Embryonic facial prominence (tissue), 1 donor: ENCODE results near the gene WDR19.
"Not testable (repeated sequence)": the region's sequence is repeated elsewhere in the genome, so short reads cannot be mapped to it uniquely, and the experiment has no call there.

Experiments
- DNase-seq: peaks from one replicate; pipeline ENCODE4 v3.0.0-alpha.2; 2016; ENCODE audit errors: extremely low spot score

Gene WDR19

DNA sequence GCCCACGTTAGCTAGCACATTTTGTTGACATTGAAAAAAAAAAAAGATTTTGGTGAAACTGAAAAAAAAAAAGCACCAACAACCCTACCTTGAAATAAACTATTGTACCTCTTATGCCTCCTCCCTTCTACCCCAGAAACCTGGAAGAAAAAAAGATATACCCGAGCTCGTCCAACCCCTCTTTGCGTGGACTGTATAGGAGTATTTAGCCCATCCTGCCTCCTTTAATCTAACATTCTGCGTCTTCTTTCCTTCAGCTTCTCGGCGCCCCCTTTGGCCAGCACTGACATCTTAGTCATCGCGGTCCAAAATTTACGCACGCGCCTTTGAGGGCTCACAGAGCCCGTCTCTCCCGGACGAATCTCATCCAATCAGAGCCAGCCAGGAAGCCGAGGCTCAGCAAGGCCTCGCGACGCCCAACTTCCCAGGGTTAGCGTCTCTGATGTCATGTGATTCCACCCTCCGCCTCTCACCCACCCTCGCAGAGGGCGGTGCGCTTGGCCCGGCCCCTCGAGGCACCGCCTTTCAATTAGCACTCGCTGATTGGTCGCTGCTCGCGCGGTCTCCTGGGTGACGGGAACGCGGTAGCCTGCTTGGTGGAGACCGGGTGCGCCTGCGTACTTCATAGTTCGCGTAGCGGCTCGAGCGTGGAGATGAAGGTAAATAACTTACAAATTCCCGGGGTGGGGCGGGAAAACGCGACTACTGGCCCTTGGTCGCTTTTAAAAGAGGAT, at the start of gene WDR19:
WDR19 (plus strand) TSS at position 625 of the 734 bp plus-strand sequence; CDS start at position 654, 29 bp downstream.
- DNase-seq = peak; percentile 99

GRCh38 chr4:39133623-39134022, 48.7 kb upstream of the WDR19 start:
- no peak for DNase-seq

GRCh38 chr4:39134683-39135306, 47.5 kb upstream of the WDR19 start:
- no peak for DNase-seq

GRCh38 chr4:39138227-39138626, 44.1 kb upstream of the WDR19 start:
- DNase-seq = not testable (repeated sequence)

- DNase-seq = no peak
Observed at GRCh38 chr4:39146211-39146610, 36.1 kb upstream of the WDR19 start.

DNA sequence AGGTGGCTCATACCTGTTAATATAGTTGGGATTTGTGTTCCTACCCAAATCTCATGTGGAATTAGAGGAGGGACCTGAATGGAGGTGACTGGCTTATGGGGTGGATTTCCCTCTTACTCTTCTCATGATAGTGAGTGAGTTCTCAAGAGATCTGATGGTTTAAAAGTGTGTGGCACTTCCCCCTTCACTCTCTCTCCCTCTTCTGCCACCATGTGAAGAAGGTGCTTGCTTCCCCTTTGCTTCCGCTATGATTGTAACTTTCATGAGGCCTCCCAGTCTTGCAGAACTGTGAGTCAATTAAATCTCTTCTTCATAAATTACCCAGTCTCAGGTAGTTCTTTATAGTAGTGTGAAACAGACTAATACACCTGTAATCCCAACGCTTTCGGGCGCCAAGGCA, 28.3 kb upstream of the WDR19 start:
- no peak for DNase-seq

GRCh38 chr4:39157520-39157919, 24.8 kb upstream of the WDR19 start:
- DNase-seq = no peak

- no peak for DNase-seq
Observed at GRCh38 chr4:39166177-39166576, 16.2 kb upstream of the WDR19 start.

- no peak for DNase-seq
Observed at GRCh38 chr4:39166669-39167068, 15.7 kb upstream of the WDR19 start.

GRCh38 chr4:39169426-39169825, 12.9 kb upstream of the WDR19 start:
- no peak for DNase-seq

GRCh38 chr4:39170301-39170700, 12.0 kb upstream of the WDR19 start:
- no peak for DNase-seq

- DNase-seq = no peak
Observed at GRCh38 chr4:39178706-39179105, 3.6 kb upstream of the WDR19 start.

GRCh38 chr4:39179681-39180080, 2.6 kb upstream of the WDR19 start:
- no peak for DNase-seq

DNA sequence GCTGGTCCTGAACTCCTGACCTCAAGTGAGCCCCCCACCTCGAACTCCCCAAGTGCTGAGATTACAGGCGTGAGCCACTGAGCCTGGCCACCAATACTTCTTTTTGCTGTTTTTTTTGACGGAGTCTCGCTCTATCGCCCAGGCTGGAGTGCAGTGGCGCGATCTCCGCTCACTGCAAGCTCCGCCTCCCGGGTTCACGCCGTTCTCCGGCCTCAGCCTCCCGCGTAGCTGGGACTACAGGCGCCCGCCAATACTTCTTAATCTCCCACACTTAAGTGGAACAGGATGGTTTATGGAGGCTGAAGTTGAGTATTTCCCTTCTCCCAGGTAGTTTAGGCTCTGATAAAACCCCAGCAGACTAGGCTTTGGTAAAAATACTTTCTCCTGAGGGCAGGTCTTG, 1.7 kb upstream of the WDR19 start:
- DNase-seq = not testable (repeated sequence)

GRCh38 chr4:39181520-39181904, 817 bp upstream of the WDR19 start:
- no peak for DNase-seq

GRCh38 chr4:39201963-39202362, 19.6 kb downstream of the WDR19 start:
- no peak for DNase-seq

DNA sequence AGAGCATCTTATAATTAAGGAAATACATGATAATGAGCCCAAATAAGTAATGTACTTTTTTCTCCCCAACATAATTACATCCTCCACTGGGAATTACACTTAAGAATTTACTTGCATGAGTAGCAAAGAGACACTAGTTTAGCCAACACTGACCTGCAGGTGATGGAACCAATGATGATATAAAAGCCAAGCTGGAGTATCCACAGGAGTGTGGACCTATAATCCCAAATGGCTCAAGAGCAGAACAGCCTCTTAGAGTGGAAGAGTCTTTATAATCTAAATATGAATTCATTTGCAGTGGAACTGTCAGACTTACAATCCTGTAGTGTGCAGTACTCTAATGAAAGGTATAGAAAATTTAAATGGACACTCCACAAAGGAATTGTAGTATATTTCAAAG, 22.2 kb downstream of the WDR19 start:
- no peak for DNase-seq

DNA sequence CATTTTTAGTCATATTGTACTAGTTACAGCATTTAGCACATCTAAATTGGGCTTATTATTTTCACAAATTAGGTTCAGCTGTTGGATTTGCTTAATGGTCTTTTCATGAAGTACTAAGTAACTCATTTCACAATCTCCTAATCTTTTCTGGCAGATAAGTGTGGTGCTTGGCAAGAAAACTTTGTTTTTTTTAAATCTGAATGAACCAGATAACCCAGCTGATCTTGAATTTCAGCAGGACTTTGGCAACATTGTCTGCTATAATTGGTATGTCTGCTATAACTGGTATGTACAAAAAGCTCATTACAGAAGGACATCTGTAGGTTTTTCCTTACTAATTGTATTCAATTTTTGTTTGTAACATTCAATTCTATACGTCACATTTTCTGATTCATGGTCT, 22.7 kb downstream of the WDR19 start:
- DNase-seq = no peak

DNA sequence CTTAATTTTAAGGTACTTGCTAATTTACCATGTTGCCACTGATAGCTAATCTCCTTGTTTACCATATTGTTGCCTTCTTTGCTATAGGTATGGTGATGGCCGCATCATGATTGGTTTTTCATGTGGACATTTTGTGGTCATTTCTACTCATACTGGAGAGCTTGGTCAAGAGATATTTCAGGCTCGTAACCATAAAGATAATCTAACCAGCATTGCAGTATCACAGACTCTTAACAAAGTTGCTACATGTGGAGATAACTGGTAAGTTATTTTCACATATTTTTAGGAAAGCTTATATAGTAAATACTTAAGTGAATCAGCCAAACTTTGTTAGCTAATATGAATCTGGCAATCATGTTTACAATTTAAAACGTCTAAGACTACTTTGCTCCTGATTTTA, 23.1 kb downstream of the WDR19 start:
- no peak for DNase-seq

GRCh38 chr4:39227906-39228305, 45.6 kb downstream of the WDR19 start:
- DNase-seq = no peak

DNA sequence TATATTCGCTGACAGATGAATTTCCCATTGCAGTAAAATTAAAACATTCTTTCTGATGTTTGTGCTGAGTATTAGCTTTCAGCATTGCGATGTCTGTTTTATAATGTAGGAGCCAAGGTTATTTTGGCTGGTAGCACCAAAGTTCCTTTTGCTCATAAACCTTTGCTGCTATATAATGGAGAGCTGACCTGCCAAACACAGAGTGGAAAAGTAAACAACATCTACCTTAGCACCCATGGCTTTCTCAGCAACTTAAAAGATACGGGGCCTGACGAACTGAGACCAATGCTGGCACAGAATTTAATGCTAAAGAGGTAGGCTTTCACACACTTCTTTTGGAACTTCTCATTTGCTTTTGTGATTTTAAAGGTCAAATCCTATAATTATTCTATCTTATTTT, 46.0 kb downstream of the WDR19 start:
- no peak for DNase-seq

DNA sequence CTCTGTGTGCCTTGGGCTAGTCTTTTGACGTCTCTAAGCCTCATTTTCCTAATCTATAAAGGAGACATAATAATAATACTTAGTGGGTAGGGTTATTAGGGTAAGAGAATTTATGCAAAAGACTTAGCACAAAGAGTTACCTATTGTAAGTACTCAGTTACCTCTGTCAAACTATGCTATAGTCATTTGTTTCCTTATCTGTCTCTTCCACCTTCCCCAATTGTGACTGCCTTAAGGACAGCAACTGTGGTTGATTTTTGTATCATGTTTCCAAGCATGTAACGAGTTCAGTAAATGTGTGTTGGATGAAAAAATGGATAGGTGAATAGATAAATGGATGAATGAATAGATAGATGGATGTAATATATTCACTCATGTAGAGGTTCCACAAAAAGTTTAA, 48.1 kb downstream of the WDR19 start:
- no peak for DNase-seq

DNA sequence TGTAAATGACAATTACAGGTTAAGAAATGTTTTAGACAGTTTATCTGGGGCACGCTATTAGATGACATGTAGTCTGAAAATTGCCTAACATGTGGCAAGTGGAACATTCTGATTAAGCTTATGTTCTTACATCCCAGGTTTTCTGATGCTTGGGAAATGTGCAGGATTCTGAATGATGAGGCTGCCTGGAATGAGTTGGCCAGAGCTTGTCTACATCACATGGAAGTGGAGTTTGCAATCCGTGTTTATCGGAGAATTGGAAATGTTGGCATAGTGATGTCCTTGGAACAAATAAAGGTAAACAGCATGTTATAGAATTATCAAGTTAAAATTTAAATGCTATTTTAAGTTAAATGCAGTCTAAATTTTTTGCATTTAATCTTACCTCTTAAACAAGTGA, 49.3 kb downstream of the WDR19 start:
- DNase-seq = no peak

GRCh38 chr4:39232100-39232499, 49.8 kb downstream of the WDR19 start:
- DNase-seq = no peak
